SK-N-SH treated with all-trans-retinoic acid at 6 μM for 48 hours (cell line): ENCODE measurements around the gene PHYH.
"Not testable (repeated sequence)": the region's sequence is repeated elsewhere in the genome, so short reads cannot be mapped to it uniquely, and the experiment has no call there.

Experiments
- ARNTL ChIP-seq: fragments of 450-650 bp; formaldehyde crosslinking; IDR thresholded peaks from 2 replicates; pipeline ENCODE4 v1.5.0; 2020; ENCODE audit warnings: low read depth, mild to moderate bottlenecking, moderate library complexity, borderline replicate concordance
- ISL1 ChIP-seq: fragments of 250-450 bp; sonication (Bioruptor Pico); IDR thresholded peaks from 2 replicates; pipeline ENCODE4 v2.1.2; 2022; ENCODE audit warnings: mild to moderate bottlenecking, moderate library complexity
- PPARA ChIP-seq: fragments of 250-450 bp; sonication (Bioruptor Pico); IDR thresholded peaks from 2 replicates; pipeline ENCODE4 v1.5.0; 2020; ENCODE audit warnings: mild to moderate bottlenecking, borderline replicate concordance
- ZNF8 ChIP-seq: fragments of 450-650 bp; formaldehyde crosslinking; IDR thresholded peaks from 2 replicates; pipeline ENCODE4 v1.5.0; 2020; ENCODE audit warnings: mild to moderate bottlenecking, moderate library complexity
- TF ChIP-seq, protein P1 (sequence below): fragments of 250-450 bp; sonication (Bioruptor Pico); IDR thresholded peaks from 2 replicates; pipeline ENCODE4 v1.5.1; 2020; ENCODE audit warnings: low read depth, mild to moderate bottlenecking, moderate library complexity
- TF ChIP-seq, protein P2 (sequence below): fragments of 250-450 bp; sonication (Bioruptor Pico); IDR thresholded peaks from 2 replicates; pipeline ENCODE4 v1.5.1; 2021; ENCODE audit warnings: mild to moderate bottlenecking, moderate library complexity
- TF ChIP-seq, protein P3 (sequence below): fragments of 250-450 bp; sonication (Bioruptor Pico); IDR thresholded peaks from 2 replicates; pipeline ENCODE4 v1.5.0; 2020; ENCODE audit warnings: mild to moderate bottlenecking, moderate library complexity

DNA sequence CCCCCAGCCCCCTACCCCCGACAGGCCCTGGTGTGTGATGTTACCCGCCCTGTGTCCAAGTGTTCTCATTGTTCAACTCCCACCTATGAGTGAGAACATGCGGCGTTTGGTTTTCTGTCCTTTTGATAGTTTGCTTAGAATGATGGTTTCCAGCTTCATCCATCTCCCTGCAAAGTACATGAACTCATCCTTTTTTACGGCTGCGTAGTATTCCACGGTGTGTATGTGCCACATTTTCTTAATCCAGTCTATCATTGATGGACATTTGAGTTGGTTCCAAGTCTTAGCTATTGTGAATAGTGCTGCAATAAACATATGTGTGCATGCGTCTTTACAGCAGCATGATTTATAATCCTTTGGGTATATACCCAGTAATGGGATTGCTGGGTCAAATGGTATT, 31.1 kb upstream of the PHYH start:
- TF ChIP-seq ISL1 (CRISPR knock-in tag); ARNTL; PPARA (CRISPR knock-in tag); ZNF8: not testable (repeated sequence)
- TF ChIP-seq, protein P1, sequence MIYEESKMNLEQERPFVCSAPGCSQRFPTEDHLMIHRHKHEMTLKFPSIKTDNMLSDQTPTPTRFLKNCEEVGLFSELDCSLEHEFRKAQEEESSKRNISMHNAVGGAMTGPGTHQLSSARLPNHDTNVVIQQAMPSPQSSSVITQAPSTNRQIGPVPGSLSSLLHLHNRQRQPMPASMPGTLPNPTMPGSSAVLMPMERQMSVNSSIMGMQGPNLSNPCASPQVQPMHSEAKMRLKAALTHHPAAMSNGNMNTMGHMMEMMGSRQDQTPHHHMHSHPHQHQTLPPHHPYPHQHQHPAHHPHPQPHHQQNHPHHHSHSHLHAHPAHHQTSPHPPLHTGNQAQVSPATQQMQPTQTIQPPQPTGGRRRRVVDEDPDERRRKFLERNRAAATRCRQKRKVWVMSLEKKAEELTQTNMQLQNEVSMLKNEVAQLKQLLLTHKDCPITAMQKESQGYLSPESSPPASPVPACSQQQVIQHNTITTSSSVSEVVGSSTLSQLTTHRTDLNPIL, result not testable (repeated sequence)
- TF ChIP-seq, protein P2, sequence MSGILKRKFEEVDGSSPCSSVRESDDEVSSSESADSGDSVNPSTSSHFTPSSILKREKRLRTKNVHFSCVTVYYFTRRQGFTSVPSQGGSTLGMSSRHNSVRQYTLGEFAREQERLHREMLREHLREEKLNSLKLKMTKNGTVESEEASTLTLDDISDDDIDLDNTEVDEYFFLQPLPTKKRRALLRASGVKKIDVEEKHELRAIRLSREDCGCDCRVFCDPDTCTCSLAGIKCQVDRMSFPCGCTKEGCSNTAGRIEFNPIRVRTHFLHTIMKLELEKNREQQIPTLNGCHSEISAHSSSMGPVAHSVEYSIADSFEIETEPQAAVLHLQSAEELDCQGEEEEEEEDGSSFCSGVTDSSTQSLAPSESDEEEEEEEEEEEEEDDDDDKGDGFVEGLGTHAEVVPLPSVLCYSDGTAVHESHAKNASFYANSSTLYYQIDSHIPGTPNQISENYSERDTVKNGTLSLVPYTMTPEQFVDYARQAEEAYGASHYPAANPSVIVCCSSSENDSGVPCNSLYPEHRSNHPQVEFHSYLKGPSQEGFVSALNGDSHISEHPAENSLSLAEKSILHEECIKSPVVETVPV (CRISPR knock-in tag), result not testable (repeated sequence)
- TF ChIP-seq, protein P3, sequence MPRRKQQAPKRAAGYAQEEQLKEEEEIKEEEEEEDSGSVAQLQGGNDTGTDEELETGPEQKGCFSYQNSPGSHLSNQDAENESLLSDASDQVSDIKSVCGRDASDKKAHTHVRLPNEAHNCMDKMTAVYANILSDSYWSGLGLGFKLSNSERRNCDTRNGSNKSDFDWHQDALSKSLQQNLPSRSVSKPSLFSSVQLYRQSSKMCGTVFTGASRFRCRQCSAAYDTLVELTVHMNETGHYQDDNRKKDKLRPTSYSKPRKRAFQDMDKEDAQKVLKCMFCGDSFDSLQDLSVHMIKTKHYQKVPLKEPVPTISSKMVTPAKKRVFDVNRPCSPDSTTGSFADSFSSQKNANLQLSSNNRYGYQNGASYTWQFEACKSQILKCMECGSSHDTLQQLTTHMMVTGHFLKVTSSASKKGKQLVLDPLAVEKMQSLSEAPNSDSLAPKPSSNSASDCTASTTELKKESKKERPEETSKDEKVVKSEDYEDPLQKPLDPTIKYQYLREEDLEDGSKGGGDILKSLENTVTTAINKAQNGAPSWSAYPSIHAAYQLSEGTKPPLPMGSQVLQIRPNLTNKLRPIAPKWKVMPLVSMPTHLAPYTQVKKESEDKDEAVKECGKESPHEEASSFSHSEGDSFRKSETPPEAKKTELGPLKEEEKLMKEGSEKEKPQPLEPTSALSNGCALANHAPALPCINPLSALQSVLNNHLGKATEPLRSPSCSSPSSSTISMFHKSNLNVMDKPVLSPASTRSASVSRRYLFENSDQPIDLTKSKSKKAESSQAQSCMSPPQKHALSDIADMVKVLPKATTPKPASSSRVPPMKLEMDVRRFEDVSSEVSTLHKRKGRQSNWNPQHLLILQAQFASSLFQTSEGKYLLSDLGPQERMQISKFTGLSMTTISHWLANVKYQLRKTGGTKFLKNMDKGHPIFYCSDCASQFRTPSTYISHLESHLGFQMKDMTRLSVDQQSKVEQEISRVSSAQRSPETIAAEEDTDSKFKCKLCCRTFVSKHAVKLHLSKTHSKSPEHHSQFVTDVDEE, result not testable (repeated sequence)
